Activated naive CD4-positive, alpha-beta T cell treated with anti-CD3 and anti-CD28 coated beads for 36 hours (primary cell): ENCODE data around the gene PRSS27. TPM values are rescaled to one million over a fixed set of nuclear protein-coding genes. Genes with fewer than 3 reads are reported as not detected.
A peak's percentile ranks its signal among the peaks of the same experiment; 100 is the strongest.

Experiments used
- CTCF ChIA-PET: fragments of 350-600 bp; sonication (Branson Sonifier 250); formaldehyde crosslinking; loops from one replicate; lab custom pipeline; 2021; ENCODE audit warnings: antibody characterized with exemption; lab: Charles Lee
- DNase-seq: peaks from one replicate; pipeline ENCODE4 v3.0.0-alpha.2; 2020
- H3K27ac Mint-ChIP-seq: one replicate; pipeline ENCODE4 v1.8.0; 2021; ENCODE audit warnings: mild to moderate bottlenecking, mixed read lengths
- H3K27me3 Mint-ChIP-seq: one replicate; pipeline ENCODE4 v1.8.0; 2021; ENCODE audit warnings: low read depth, mixed read lengths
- H3K36me3 Mint-ChIP-seq: one replicate; pipeline ENCODE4 v1.8.0; 2021; ENCODE audit warnings: low read depth, mixed read lengths
- H3K4me1 Mint-ChIP-seq: one replicate; pipeline ENCODE4 v1.8.0; 2021; ENCODE audit warnings: low read depth, mixed read lengths
- H3K4me3 Mint-ChIP-seq: one replicate; pipeline ENCODE4 v1.8.0; 2021; ENCODE audit warnings: mild to moderate bottlenecking, moderate library complexity, mixed read lengths
- H3K9me3 Mint-ChIP-seq: one replicate; pipeline ENCODE4 v1.8.0; 2021; ENCODE audit warnings: mixed read lengths
- intact Hi-C: fragments of 100-400 bp; cut with micrococcal nuclease; formaldehyde crosslinking; loops from one replicate; pipeline ENCODE4 v1.15.1; 2023
- total RNA-seq, 2 experiments: library from RNA; stranded (reverse); gene quantifications; one replicate each; pipeline ENCODE4 v1.2.3, GENCODE V29; 2021

Gene PRSS27
- total RNA-seq, 2 experiments from 2014 or later: 1.7 to 2.4 TPM

DNA sequence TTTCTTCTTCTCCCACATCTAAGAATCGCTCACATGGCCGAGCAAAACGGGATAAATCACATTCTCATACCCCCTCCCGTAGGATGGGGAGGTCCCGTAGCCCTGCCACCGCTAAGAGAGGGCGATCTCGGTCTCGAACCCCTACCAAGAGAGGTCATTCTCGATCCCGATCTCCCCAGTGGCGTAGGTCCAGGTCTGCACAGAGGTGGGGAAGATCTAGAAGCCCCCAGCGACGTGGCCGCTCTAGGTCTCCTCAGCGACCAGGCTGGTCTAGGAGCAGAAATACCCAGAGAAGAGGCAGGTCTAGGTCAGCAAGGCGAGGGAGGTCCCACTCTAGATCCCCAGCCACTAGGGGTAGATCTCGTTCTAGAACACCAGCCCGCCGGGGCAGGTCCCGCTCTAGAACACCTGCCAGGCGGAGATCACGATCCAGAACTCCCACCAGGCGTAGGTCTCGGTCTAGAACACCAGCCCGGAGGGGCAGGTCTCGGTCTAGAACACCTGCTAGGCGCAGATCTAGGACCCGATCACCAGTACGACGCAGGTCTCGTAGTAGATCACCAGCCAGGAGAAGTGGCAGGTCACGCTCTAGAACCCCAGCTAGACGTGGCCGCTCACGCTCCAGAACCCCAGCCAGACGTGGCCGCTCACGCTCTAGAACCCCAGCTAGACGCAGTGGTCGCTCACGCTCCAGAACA lies 42.0 kb upstream of the PRSS27 start:
- CTCF ChIA-PET: no interaction called here
- DNase-seq: no peak
- H3K27ac Mint-ChIP-seq: no peak overlapping the region
- no peak overlapping the region for H3K4me3 Mint-ChIP-seq
- peaks cover 23% of the 10 kb centered on the region for H3K4me1 Mint-ChIP-seq
- peaks cover 91% of the 10 kb centered on the region for H3K36me3 Mint-ChIP-seq
- intact Hi-C loops: no loop called here
- H3K9me3 Mint-ChIP-seq: no peaks in the 10 kb centered on the region
- H3K27me3 Mint-ChIP-seq: no peaks in the 10 kb centered on the region

DNA sequence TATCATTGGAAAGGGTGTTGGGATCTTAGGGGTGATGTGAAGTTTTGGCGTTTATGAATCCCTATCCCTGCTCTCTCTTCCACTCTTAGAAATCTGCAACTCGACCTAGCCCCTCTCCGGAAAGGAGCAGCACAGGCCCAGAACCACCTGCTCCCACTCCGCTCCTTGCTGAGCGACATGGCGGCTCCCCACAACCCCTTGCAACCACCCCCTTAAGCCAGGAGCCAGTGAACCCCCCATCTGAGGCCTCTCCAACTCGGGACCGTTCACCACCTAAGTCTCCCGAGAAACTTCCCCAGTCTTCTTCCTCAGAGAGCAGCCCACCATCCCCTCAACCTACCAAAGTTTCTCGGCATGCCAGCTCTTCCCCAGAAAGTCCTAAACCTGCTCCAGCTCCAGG lies 41.4 kb upstream of the PRSS27 start:
- no peaks in the 10 kb centered on the region for H3K9me3 Mint-ChIP-seq
- no peak overlapping the region for H3K4me3 Mint-ChIP-seq
- H3K27ac Mint-ChIP-seq: no peak overlapping the region
- H3K36me3 Mint-ChIP-seq: peaks cover 91% of the 10 kb centered on the region
- no peak for DNase-seq
- H3K27me3 Mint-ChIP-seq: no peaks in the 10 kb centered on the region
- CTCF ChIA-PET: no interaction called here
- intact Hi-C loops: no loop called here
- peaks cover 25% of the 10 kb centered on the region for H3K4me1 Mint-ChIP-seq

DNA sequence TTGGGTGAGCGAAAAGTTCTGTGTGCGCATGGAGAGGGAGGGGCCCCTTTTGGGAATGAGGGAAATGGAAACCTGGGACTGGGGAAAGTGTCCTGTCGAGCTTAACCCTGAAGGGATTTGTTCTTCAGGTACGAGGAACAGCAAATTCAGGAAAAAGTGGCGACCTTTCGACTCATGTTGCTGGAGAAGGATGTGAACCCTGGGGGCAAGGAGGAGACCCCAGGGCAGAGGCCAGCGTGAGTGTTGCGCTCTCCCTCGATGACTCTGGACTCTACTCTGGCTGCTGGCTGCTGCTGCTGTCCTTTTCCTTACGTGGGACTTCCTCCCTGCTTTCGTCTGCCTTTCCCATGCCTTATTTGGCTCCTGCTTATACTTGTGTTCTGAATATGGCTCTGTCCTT lies 37.3 kb upstream of the PRSS27 start:
- no peak for DNase-seq
- CTCF ChIA-PET: interaction anchor here (1.4 kb wide), 1 partner anchor 18 kb away, joined by 5 read pairs; no protein-coding TSS in a partner anchor
- Mint-ChIP-seq H3K27me3 (no peaks in the 10 kb centered on the region), H3K9me3 (no peaks in the 10 kb centered on the region), H3K4me1 (peaks cover 50% of the 10 kb centered on the region), H3K4me3 (no peak overlapping the region), H3K36me3 (peaks cover 84% of the 10 kb centered on the region), H3K27ac (no peak overlapping the region)
- intact Hi-C loops: no loop called here

DNA sequence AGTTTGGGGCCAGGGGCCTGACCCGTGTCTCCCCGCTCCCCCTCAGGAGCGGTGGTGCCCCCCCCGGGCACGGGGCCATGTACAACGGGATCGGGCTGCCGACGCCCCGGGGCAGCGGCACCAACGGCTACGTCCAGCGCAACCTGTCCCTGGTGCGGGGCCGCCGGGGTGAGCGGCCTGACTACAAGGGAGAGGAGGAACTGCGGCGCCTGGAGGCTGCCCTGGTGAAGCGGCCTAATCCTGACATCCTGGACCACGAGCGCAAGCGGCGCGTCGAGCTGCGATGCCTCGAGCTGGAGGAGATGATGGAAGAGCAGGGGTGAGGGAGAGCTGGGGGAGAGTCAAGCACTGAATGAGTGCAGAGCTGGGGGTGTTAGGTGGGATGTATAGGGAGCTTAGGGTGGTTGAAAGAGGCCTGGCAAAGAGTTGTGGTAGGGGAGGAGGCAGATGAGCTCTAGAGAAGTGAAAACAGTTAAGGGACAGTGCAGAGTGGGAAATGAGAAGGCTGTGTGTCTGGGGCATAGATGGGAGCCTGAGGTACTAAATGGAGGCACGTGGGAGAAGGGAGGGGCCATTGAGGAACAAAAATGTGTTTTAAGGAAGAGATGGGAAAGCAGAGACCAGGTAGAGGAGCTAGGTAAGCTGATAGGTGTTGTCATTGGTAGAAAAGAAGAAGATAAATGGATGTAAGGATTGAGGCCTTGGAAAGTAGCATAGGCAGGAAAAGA lies 36.4 kb upstream of the PRSS27 start:
- Mint-ChIP-seq H3K36me3 (peaks cover 75% of the 10 kb centered on the region), H3K27me3 (no peaks in the 10 kb centered on the region), H3K9me3 (no peaks in the 10 kb centered on the region), H3K27ac (peak overlapping the region; percentile 20), H3K4me1 (peaks cover 52% of the 10 kb centered on the region), H3K4me3 (no peak overlapping the region)
- intact Hi-C loops: no loop called here
- no peak for DNase-seq
- CTCF ChIA-PET: interaction anchor here (1.4 kb wide), 1 partner anchor 19 kb away, joined by 5 read pairs; no protein-coding TSS in a partner anchor

DNA sequence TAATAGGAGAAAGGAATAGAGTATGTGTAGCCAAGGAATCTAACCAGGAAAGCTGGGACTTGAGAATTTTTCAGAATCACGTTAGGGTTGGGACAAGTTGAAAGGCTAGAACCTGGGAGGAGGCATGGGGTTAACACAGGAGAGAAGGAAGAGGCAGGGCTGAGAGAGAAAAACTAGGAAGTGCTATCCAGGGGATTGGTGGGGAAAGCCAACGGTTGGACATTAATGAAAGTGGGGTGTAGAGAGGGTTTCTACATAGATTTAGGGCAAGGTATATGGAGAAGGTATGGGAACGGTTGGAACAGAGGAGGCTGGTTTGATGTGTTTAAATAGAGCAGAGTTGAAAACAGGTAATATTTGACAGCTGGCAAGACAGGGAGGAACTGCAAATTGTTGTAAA lies 35.1 kb upstream of the PRSS27 start:
- H3K4me3 Mint-ChIP-seq: peak overlapping the region; percentile 80
- peaks cover 62% of the 10 kb centered on the region for H3K36me3 Mint-ChIP-seq
- intact Hi-C loops: no loop called here

DNA sequence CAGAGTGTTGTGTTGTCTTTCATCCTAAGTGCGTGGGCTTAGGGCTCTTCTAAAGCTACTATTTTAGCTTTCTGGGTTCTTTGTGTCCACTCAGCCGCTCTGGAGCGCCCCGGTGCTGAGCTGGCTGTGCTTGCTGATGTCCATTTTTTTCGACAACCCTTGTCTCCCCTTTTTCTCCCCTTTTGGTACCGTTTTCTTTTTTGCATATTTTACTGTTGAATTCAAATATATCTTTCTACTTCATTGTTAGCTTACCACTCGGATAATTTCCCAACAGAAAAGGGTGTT lies 33.7 kb upstream of the PRSS27 start:
- CTCF ChIA-PET: no interaction called here
- H3K27ac Mint-ChIP-seq: peak overlapping the region; percentile 89

More for the DNA sequence above, 35.1 kb upstream of the PRSS27 start:
- no peaks in the 10 kb centered on the region for H3K27me3 Mint-ChIP-seq
- peaks cover 60% of the 10 kb centered on the region for H3K4me1 Mint-ChIP-seq
- no peak for DNase-seq
- H3K27ac Mint-ChIP-seq: peak overlapping the region; percentile 89
- CTCF ChIA-PET: no interaction called here
- H3K9me3 Mint-ChIP-seq: no peaks in the 10 kb centered on the region

DNA sequence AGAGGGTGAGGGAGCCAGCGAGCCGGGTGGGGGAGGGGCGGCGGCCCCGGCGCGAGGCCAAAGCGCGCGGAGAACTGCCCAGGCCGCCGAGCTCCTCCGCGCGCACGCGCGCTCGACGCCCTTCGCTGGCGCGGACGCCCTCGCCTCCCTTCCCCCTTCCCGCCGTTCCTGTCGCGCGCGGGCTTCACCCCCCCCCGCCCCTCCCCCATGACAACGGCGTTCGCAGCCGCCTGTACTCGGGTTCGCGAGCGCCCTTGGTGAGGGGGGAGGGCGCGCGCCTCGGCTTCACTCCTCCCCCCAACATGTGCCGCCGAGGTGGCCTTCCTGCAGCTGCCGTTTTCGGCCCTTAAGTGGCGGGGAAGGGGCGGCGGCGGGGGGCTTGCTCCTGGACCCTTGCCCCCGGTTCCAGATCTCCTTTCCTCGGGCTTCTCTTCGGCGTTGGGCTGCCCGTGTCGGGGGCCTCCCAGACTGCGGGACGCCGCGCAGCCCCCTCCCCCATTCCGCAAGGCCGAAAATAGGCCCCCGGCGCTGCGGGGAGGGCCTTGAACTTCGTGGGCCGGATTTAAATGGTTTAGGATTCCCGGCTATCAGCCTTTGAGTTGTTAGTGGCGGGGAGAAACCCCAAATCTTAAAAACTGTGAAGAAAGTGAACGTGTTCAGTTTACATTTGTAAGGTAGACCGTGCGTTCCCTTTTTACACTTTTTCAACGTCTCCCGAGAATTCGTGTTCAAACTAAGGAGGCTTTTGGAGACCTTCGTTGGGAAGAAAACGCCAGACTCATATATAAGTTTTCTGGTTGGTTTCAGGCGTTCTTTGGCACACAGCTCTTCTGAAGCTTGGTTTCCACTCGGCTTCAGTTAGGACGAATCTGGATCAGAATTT lies 33.1 kb upstream of the PRSS27 start:
- no peaks in the 10 kb centered on the region for H3K9me3 Mint-ChIP-seq
- H3K36me3 Mint-ChIP-seq: peaks cover 46% of the 10 kb centered on the region
- H3K4me3 Mint-ChIP-seq: peak overlapping the region; percentile 87
- intact Hi-C loops: loop anchor here (1.0 to 5.0 kb wide), 7 partner anchors 24 to 598 kb away; partner anchors contain the start of genes ELOB, HCFC1R1, KCTD5 and RNPS1
- peaks cover 45% of the 10 kb centered on the region for H3K4me1 Mint-ChIP-seq
- H3K27ac Mint-ChIP-seq: peak overlapping the region; percentile 99
- DNase-seq: peak; percentile 70
- CTCF ChIA-PET: no interaction called here
- H3K27me3 Mint-ChIP-seq: no peaks in the 10 kb centered on the region

More for the DNA sequence above, 33.7 kb upstream of the PRSS27 start:
- peaks cover 51% of the 10 kb centered on the region for H3K36me3 Mint-ChIP-seq
- no peak for DNase-seq
- H3K27me3 Mint-ChIP-seq: no peaks in the 10 kb centered on the region
- H3K4me3 Mint-ChIP-seq: peak overlapping the region; percentile 80
- peaks cover 49% of the 10 kb centered on the region for H3K4me1 Mint-ChIP-seq
- H3K9me3 Mint-ChIP-seq: no peaks in the 10 kb centered on the region
- intact Hi-C loops: loop anchor here (2.0 to 5.0 kb wide), 3 partner anchors 81 to 599 kb away; partner anchors contain the start of genes HCFC1R1, THOC6, TNFRSF12A and TRAF7

DNA sequence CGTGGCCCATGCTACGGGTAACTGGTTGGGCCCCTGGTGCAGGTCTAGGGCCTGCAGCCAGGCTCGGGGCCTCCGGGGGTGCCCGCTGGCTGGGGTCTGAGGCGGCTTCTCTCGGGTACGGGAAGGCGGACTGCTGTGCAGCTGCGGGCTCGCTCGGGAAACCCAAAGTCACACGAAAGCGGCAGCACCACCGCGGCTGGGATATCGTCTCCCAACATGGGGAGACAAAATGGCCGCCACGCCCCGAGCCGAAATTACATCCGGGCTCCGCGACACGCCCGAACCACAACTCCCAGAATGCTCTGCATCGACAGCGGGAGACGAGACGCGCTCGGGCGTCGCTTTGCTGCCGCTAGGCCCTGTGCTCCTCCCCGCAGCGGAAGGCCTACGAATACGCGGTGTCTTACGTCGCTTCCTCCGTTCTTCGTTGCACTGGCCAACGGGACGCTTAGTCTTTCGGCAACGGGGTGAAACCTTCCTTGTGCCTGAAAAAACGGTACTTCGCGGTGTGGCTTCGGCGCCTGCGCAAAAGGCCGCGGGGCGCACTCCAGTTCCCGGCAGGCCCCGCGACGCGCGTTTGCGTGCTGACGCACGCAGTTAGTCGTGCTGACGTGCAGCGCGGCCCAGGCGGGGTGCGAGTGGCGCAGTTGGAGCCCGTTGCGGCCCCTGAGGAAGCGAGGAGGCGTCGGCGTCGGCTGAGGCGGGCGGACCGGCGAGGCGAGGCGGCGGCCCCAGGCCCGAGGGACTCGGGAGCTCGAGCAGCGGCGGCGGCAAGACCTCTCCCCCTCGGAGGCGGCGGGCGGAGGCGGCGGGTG lies 32.2 kb upstream of the PRSS27 start, which contains the start of gene SRRM2:
TSS of gene SRRM2 (plus strand) at position 604 of the 815 bp plus-strand sequence. CDS start 3,727 bp downstream, outside the sequence.
- H3K4me3 Mint-ChIP-seq: peak within 1 kb of the TSS; percentile 87
- intact Hi-C loops: loop anchor here (1.0 to 5.0 kb wide), 7 partner anchors 25 to 597 kb away; partner anchors contain the start of genes ELOB, HCFC1R1, KCTD5 and RNPS1
- H3K27me3 Mint-ChIP-seq: no peaks in the 10 kb centered on the region
- H3K4me1 Mint-ChIP-seq: peaks cover 42% of the 10 kb centered on the region
- no peaks in the 10 kb centered on the region for H3K9me3 Mint-ChIP-seq
- peaks cover 39% of the 10 kb centered on the region for H3K36me3 Mint-ChIP-seq
- H3K27ac Mint-ChIP-seq: peak within 1 kb of the TSS; percentile 99
- peak; percentile 97 for DNase-seq
- CTCF ChIA-PET: no interaction called here

DNA sequence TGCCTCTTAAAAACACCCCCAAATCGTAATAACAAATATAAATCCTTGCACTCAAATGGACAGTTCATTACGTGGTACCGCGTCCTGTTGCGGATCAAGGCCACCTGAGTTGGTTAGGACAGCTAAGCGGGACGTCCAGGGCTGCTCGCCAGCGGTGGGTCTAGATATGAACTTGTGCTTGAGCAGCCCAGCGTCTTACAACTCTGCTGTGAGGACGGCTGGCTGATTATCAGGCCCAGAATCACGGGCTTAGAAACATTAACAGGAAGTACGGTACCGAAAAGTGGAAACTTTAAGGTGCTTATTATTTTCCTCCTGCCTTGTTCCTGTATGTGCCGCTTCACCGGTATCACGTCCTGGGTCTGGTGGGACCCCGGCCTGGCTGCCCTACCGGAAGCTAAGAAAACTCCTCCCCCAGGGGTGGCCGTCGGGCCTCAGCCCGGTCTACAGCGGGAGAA lies 31.6 kb upstream of the PRSS27 start:
- peak overlapping the region; percentile 99 for H3K27ac Mint-ChIP-seq
- H3K4me1 Mint-ChIP-seq: peaks cover 37% of the 10 kb centered on the region
- CTCF ChIA-PET: no interaction called here
- H3K27me3 Mint-ChIP-seq: no peaks in the 10 kb centered on the region
- intact Hi-C loops: loop anchor here (1.0 to 5.0 kb wide), 7 partner anchors 26 to 597 kb away; partner anchors contain the start of genes ELOB, HCFC1R1, KCTD5 and RNPS1
- no peak for DNase-seq
- no peaks in the 10 kb centered on the region for H3K9me3 Mint-ChIP-seq
- H3K4me3 Mint-ChIP-seq: peak overlapping the region; percentile 87
- peaks cover 34% of the 10 kb centered on the region for H3K36me3 Mint-ChIP-seq

DNA sequence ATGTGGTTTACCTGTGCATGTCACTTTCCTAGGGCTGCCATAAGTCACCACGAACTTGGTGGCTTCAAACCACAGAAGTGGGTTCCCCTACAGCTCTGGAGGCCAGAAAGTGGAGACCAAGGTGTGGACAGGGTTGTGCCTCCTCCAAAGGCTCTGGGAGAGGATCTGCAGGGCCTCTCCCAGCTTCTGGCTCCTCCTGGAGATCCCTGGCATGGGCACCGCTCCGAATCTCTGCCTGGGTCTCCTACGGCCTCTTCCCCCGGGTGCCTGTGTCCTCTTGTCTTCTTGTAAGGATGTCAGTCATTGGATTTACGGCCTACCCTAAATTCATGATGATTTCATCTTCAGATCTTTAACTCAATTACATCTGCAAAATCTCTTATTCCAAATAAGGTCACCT lies 29.9 kb upstream of the PRSS27 start:
- H3K36me3 Mint-ChIP-seq: peaks cover 21% of the 10 kb centered on the region
- no peaks in the 10 kb centered on the region for H3K9me3 Mint-ChIP-seq
- H3K4me1 Mint-ChIP-seq: peaks cover 24% of the 10 kb centered on the region
- no peak overlapping the region for H3K27ac Mint-ChIP-seq
- H3K4me3 Mint-ChIP-seq: no peak overlapping the region
- CTCF ChIA-PET: no interaction called here
- intact Hi-C loops: loop anchor here (5.0 kb wide), 2 partner anchors 78 to 272 kb away; partner anchors contain the start of genes HCFC1R1, THOC6 and TNFRSF12A
- H3K27me3 Mint-ChIP-seq: no peaks in the 10 kb centered on the region
- DNase-seq: no peak

DNA sequence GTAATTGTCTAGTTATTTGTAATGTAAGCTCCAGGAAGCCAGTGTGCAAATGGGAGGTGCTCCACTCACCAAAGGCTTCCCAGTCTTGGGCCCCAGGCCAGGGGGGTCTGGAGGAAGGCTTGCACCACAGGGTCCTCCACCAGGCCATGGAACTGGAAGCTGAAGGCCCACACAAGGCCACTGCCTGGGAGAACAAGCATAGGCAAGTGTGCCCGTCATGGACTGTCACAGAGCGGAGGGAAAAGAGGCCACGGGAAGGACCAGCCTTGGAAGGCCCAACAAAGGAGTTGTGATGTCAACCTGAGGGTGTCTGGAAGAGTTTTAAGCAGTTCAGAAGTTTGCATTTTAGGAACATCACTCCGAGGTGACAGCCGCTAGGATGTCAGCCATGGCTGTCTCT lies 29.5 kb upstream of the PRSS27 start:
- CTCF ChIA-PET: no interaction called here
- peaks cover 16% of the 10 kb centered on the region for H3K36me3 Mint-ChIP-seq
- H3K27me3 Mint-ChIP-seq: no peaks in the 10 kb centered on the region
- peak overlapping the region; percentile 34 for H3K4me3 Mint-ChIP-seq
- peaks cover 19% of the 10 kb centered on the region for H3K4me1 Mint-ChIP-seq
- H3K27ac Mint-ChIP-seq: no peak overlapping the region
- intact Hi-C loops: no loop called here
- no peaks in the 10 kb centered on the region for H3K9me3 Mint-ChIP-seq
- no peak for DNase-seq
